Measurements from ENCODE around the gene C11orf65. TPM values are rescaled to one million over a fixed set of nuclear protein-coding genes. Genes with fewer than 3 reads are reported as not detected.
A peak's percentile ranks its signal among the peaks of the same experiment; 100 is the strongest.

The C11orf65 gene
- total and polyA plus RNA-seq, 4 donors = 0.33 to 1.2 (median 0.68) TPM

- 70% methylated on average over 1 of the region's 1 CpG for WGBS
- Histone ChIP-seq H3K27ac (ENCODE audit: low read depth in 1 of 2, low read length in 2 of 2) (no peak overlapping the region), H3K9ac (ENCODE audit: low read depth in 1 of 2, low read length in 2 of 2) (no peak overlapping the region), H3K36me3 (ENCODE audit: control insufficient read depth in 4 of 4, insufficient read depth in 3 of 4, low read depth in 1 of 4, low read length in 3 of 4) (peaks cover 0 to 3% (median 1%) of the 10 kb centered on the region in 4 donors), H3K9me3 (ENCODE audit: control insufficient read depth in 4 of 4, low read length in 3 of 4) (no peaks in the 10 kb centered on the region), H3K27me3 (ENCODE audit: control insufficient read depth in 4 of 4, insufficient read depth in 4 of 4, low read length in 3 of 4) (no peaks in the 10 kb centered on the region), H3K4me3 (ENCODE audit: low read depth in 1 of 3, low read length in 3 of 3) (no peak overlapping the region), H3K4me1 (ENCODE audit: control insufficient read depth in 4 of 4, insufficient read depth in 4 of 4, low read length in 3 of 4) (peaks cover 0 to 28% (median 11%) of the 10 kb centered on the region in 4 donors)
- TF ChIP-seq NR2F2 (IDR thresholded peaks at IDR 0.05) = no peak
- TF ChIP-seq, protein P1, sequence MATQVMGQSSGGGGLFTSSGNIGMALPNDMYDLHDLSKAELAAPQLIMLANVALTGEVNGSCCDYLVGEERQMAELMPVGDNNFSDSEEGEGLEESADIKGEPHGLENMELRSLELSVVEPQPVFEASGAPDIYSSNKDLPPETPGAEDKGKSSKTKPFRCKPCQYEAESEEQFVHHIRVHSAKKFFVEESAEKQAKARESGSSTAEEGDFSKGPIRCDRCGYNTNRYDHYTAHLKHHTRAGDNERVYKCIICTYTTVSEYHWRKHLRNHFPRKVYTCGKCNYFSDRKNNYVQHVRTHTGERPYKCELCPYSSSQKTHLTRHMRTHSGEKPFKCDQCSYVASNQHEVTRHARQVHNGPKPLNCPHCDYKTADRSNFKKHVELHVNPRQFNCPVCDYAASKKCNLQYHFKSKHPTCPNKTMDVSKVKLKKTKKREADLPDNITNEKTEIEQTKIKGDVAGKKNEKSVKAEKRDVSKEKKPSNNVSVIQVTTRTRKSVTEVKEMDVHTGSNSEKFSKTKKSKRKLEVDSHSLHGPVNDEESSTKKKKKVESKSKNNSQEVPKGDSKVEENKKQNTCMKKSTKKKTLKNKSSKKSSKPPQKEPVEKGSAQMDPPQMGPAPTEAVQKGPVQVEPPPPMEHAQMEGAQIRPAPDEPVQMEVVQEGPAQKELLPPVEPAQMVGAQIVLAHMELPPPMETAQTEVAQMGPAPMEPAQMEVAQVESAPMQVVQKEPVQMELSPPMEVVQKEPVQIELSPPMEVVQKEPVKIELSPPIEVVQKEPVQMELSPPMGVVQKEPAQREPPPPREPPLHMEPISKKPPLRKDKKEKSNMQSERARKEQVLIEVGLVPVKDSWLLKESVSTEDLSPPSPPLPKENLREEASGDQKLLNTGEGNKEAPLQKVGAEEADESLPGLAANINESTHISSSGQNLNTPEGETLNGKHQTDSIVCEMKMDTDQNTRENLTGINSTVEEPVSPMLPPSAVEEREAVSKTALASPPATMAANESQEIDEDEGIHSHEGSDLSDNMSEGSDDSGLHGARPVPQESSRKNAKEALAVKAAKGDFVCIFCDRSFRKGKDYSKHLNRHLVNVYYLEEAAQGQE (IDR thresholded peaks at IDR 0.05) = no peak
- TF ChIP-seq EGR1 (IDR thresholded peaks at IDR 0.05; ENCODE audit: low read depth in 2 of 2) = no peak
- no peak for TF ChIP-seq RXRA (IDR thresholded peaks at IDR 0.05)
- TF ChIP-seq JUND (IDR thresholded peaks at IDR 0.05) = no peak
- DNase-seq (ENCODE audit: low spot score) = no peak
Observed at GRCh38 chr11:108472681-108473080, 5.4 kb upstream of the C11orf65 start.

DNA sequence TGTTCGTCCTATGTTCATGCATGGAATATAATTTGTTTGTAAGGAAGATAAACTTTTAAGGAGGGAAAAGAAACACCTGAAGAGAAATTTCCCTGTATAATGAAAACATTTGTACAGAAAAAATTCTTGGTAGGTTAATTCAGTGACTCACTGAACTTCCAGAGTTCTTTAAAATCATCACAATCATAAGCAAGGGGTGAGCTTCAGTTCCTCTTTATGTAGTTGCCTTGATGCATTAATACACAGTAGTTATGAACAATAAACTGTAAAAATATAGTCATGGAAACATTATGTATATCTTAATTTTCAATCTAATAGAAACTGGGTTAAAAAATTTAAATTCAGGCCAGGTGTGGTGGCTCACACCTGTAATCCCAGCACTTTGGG is 1.1 kb upstream of the C11orf65 start:
- no peak for DNase-seq (ENCODE audit: low spot score)
- 57% methylated on average over 1 of the region's 1 CpG for WGBS
- Histone ChIP-seq H3K9me3 (ENCODE audit: control insufficient read depth in 4 of 4, low read length in 3 of 4) (no peaks in the 10 kb centered on the region), H3K27me3 (ENCODE audit: control insufficient read depth in 4 of 4, insufficient read depth in 4 of 4, low read length in 3 of 4) (no peaks in the 10 kb centered on the region), H3K27ac (ENCODE audit: low read depth in 1 of 2, low read length in 2 of 2) (no peak overlapping the region), H3K9ac (ENCODE audit: low read depth in 1 of 2, low read length in 2 of 2) (no peak overlapping the region), H3K4me3 (ENCODE audit: low read depth in 1 of 3, low read length in 3 of 3) (no peak overlapping the region), H3K4me1 (ENCODE audit: control insufficient read depth in 4 of 4, insufficient read depth in 4 of 4, low read length in 3 of 4) (peaks cover 0 to 15% (median 2%) of the 10 kb centered on the region in 4 donors), H3K36me3 (ENCODE audit: control insufficient read depth in 4 of 4, insufficient read depth in 3 of 4, low read depth in 1 of 4, low read length in 3 of 4) (no peaks in the 10 kb centered on the region)
- TF ChIP-seq ATF3 (IDR thresholded peaks at IDR 0.05) (no peak), FOXA2 (IDR thresholded peaks at IDR 0.05) (no peak), RAD21 (IDR thresholded peaks at IDR 0.05) (no peak), YY1 (IDR thresholded peaks at IDR 0.05) (no peak), NR2F2 (IDR thresholded peaks at IDR 0.05) (no peak), EGR1 (IDR thresholded peaks at IDR 0.05; ENCODE audit: low read depth in 2 of 2) (no peak)

DNA sequence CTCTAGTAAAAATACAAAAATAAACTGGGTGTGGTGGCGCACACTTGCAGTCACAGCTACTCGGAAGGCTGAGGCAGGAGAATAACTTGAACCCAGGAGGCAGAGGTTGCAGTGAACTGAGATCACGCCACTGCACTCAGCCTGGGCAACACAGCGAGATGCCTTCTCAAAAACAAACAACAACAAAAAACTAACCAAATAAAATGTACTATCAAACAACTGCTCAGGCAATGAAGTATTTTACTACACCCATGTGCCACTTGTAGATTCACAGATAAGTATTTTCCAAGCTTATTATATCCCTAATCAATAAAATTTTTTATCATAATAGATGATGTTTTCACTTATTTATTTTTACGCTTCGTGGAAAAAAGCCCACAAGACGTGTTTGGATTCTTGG is 924 bp downstream of the C11orf65 start:
- TF ChIP-seq JUND (IDR thresholded peaks at IDR 0.05) = no peak
- no peak for TF ChIP-seq FOXA2 (IDR thresholded peaks at IDR 0.05)
- TF ChIP-seq ZBTB33 (IDR thresholded peaks at IDR 0.05) = no peak
- TF ChIP-seq NR2F2 (IDR thresholded peaks at IDR 0.05) = no peak
- no peak for TF ChIP-seq SP1 (IDR thresholded peaks at IDR 0.05)
- no peak for TF ChIP-seq HNF4A (conservative IDR thresholded peaks at IDR 0.05)
- no peak for TF ChIP-seq EGR1 (IDR thresholded peaks at IDR 0.05; ENCODE audit: low read depth in 2 of 2)
- TF ChIP-seq YY1 (IDR thresholded peaks at IDR 0.05) = no peak
- TF ChIP-seq RXRA (IDR thresholded peaks at IDR 0.05) = no peak
- TF ChIP-seq TAF1 (conservative IDR thresholded peaks at IDR 0.05) = no peak
- no peak for TF ChIP-seq CTCF (IDR thresholded peaks at IDR 0.05; ENCODE audit: low read depth, low read length, missing input control)
- no peak for TF ChIP-seq GABPA (IDR thresholded peaks at IDR 0.05 in 1 of 2, conservative IDR thresholded peaks at IDR 0.05 in 1 of 2)
- no peak for TF ChIP-seq RAD21 (IDR thresholded peaks at IDR 0.05)
- TF ChIP-seq, protein P1 (IDR thresholded peaks at IDR 0.05) = no peak
- TF ChIP-seq, protein P2, sequence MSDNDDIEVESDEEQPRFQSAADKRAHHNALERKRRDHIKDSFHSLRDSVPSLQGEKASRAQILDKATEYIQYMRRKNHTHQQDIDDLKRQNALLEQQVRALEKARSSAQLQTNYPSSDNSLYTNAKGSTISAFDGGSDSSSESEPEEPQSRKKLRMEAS (IDR thresholded peaks at IDR 0.05) = no peak
- no peak for DNase-seq (ENCODE audit: low spot score)
- 33% methylated on average over 7 of the region's 7 CpGs for WGBS

More for the DNA sequence above, 924 bp downstream of the C11orf65 start:
- peak overlapping the region; percentile 55 to 95 (median 90) for H3K4me3 ChIP-seq (ENCODE audit: low read depth in 1 of 3, low read length in 3 of 3)
- peaks cover 0 to 11% (median 1%) of the 10 kb centered on the region in 4 donors for H3K4me1 ChIP-seq (ENCODE audit: control insufficient read depth in 4 of 4, insufficient read depth in 4 of 4, low read length in 3 of 4)
- H3K9me3 ChIP-seq (ENCODE audit: control insufficient read depth in 4 of 4, low read length in 3 of 4) = no peaks in the 10 kb centered on the region
- no peaks in the 10 kb centered on the region for H3K27me3 ChIP-seq (ENCODE audit: control insufficient read depth in 4 of 4, insufficient read depth in 4 of 4, low read length in 3 of 4)
- no peaks in the 10 kb centered on the region for H3K36me3 ChIP-seq (ENCODE audit: control insufficient read depth in 4 of 4, insufficient read depth in 3 of 4, low read depth in 1 of 4, low read length in 3 of 4)
- peak overlapping the region; percentile 99 for H3K9ac ChIP-seq (ENCODE audit: low read depth in 1 of 2, low read length in 2 of 2)
- peak overlapping the region; percentile 99 to 100 for H3K27ac ChIP-seq (ENCODE audit: low read depth in 1 of 2, low read length in 2 of 2)
